Gastrocnemius medialis (tissue), 4 donors: ENCODE results near the gene ST8SIA1.

Experiments used
- POLR2A ChIP-seq, 2 donors: fragments of 450-650 bp; IDR thresholded peaks; one replicate each; pipeline ENCODE4 v1.6.1; 2017; ENCODE audit warnings: antibody characterized with exemption in 2 of 2, mild to moderate bottlenecking in 2 of 2, moderate library complexity in 2 of 2
- TF ChIP-seq, protein P1 (sequence below), 5 experiments: fragments of 450-650 bp in 3 of 5; fragments of 200-600 bp in 2 of 5; sonication (generic) in 2 of 5; IDR thresholded peaks in 4 of 5; conservative IDR thresholded peaks in 1 of 5; 1 replicate in 4 of 5; 2 replicates in 1 of 5; pipeline ENCODE4 v1.5.1; 2016 to 2019; ENCODE audit warnings: antibody characterized with exemption in 5 of 5, mild to moderate bottlenecking in 3 of 5, moderate library complexity in 3 of 5

GRCh38 chr12:22234561-22234960 is 99.9 kb downstream of the ST8SIA1 start:
- TF ChIP-seq, protein P1, sequence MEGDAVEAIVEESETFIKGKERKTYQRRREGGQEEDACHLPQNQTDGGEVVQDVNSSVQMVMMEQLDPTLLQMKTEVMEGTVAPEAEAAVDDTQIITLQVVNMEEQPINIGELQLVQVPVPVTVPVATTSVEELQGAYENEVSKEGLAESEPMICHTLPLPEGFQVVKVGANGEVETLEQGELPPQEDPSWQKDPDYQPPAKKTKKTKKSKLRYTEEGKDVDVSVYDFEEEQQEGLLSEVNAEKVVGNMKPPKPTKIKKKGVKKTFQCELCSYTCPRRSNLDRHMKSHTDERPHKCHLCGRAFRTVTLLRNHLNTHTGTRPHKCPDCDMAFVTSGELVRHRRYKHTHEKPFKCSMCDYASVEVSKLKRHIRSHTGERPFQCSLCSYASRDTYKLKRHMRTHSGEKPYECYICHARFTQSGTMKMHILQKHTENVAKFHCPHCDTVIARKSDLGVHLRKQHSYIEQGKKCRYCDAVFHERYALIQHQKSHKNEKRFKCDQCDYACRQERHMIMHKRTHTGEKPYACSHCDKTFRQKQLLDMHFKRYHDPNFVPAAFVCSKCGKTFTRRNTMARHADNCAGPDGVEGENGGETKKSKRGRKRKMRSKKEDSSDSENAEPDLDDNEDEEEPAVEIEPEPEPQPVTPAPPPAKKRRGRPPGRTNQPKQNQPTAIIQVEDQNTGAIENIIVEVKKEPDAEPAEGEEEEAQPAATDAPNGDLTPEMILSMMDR (IDR thresholded peaks at IDR 0.05 in 4 of 5, conservative IDR thresholded peaks at IDR 0.05 in 1 of 5) = no peak
- TF ChIP-seq POLR2A (IDR thresholded peaks at IDR 0.05) = no peak
